K562 (cell line): ENCODE measurements around the gene FOXRED2. TPM values are rescaled to one million over a fixed set of nuclear protein-coding genes. Genes with fewer than 3 reads are reported as not detected.

ENCODE experiments used
- ARID2 ChIP-seq: fragments of 450-650 bp; IDR thresholded peaks from 2 replicates; pipeline ENCODE4 v1.6.1; 2017; ENCODE audit warnings: antibody characterized with exemption, mild to moderate bottlenecking
- BCOR ChIP-seq: fragments of 450-650 bp; IDR thresholded peaks from 2 replicates; pipeline ENCODE4 v1.6.1; 2016
- CBX1 ChIP-seq: sonication (generic); IDR thresholded peaks from 2 replicates; pipeline ENCODE4 v1.6.1; 2016; ENCODE audit warnings: antibody characterized with exemption, low read depth, mild to moderate bottlenecking
- CREB3L1 ChIP-seq: fragments of 450-650 bp; IDR thresholded peaks from 2 replicates; pipeline ENCODE4 v1.6.1; 2014; ENCODE audit warnings: low read depth, mild to moderate bottlenecking, moderate library complexity, borderline replicate concordance
- E2F8 ChIP-seq: fragments of 450-650 bp; IDR thresholded peaks from 2 replicates; pipeline ENCODE4 v1.7.1; 2018; ENCODE audit warnings: mild to moderate bottlenecking, low read depth; ENCODE audit not compliant: partially characterized antibody
- GTF2E2 ChIP-seq: fragments of 200-800 bp; sonication (Bioruptor generic); IDR thresholded peaks from 2 replicates; pipeline ENCODE4 v1.6.1; 2016; ENCODE audit warnings: missing genetic modification characterization, missing compliant biosample characterization
- L3MBTL2 ChIP-seq: fragments of 450-650 bp; IDR thresholded peaks from 2 replicates; pipeline ENCODE4 v1.6.1; 2016; ENCODE audit warnings: mild to moderate bottlenecking, moderate library complexity
- MLLT1 ChIP-seq, 2 experiments: fragments of 450-650 bp; IDR thresholded peaks; 2 replicates each; pipeline ENCODE4 v1.6.1; 2016
- POLR2B ChIP-seq: fragments of 450-650 bp; IDR thresholded peaks from 2 replicates; pipeline ENCODE4 v1.6.1; 2018; ENCODE audit warnings: low read depth; ENCODE audit not compliant: partially characterized antibody
- POLR2H ChIP-seq: IDR thresholded peaks from 2 replicates; pipeline ENCODE4 v1.6.1; 2016; ENCODE audit warnings: missing genetic modification characterization, low read depth, mild to moderate bottlenecking, control low read depth, missing compliant biosample characterization, moderate library complexity
- RBM22 ChIP-seq: fragments of 200-400 bp; formaldehyde crosslinking; IDR thresholded peaks from 2 replicates; pipeline ENCODE4 v1.6.1; 2018; ENCODE audit warnings: low read length, low read depth; ENCODE audit not compliant: poor library complexity, severe bottlenecking
- TBP ChIP-seq: optimal IDR thresholded peaks from 2 replicates; pipeline ENCODE3; 2011; ENCODE audit warnings: low read depth, low read length, improper control_type of control experiment
- TEAD1 ChIP-seq, 2 experiments: fragments of 450-650 bp in 1 of 2; sonication (generic) in 1 of 2; formaldehyde crosslinking; IDR thresholded peaks; 2 replicates each; pipeline versions ENCODE4 v1.4.0 to v1.8.0; 2020 to 2022; ENCODE audit warnings: mild to moderate bottlenecking in 2 of 2, missing genetic modification reagents in 1 of 2
- ZEB2 ChIP-seq: fragments of 450-650 bp; IDR thresholded peaks from 2 replicates; pipeline ENCODE4 v1.6.1; 2016
- ZNF239 ChIP-seq: fragments of 250-450 bp; sonication (Bioruptor Pico); IDR thresholded peaks from 2 replicates; pipeline ENCODE4 v1.4.0; 2020; ENCODE audit warnings: mild to moderate bottlenecking
- ZNF431 ChIP-seq: sonication (generic); formaldehyde crosslinking; IDR thresholded peaks from 2 replicates; pipeline ENCODE4 v1.8.0; 2022; ENCODE audit warnings: mild to moderate bottlenecking, missing genetic modification reagents
- polyA plus RNA-seq, 8 experiments: library from polyadenylated mRNA; depleted of rRNA in 4 of 8; stranded (reverse) in 5 of 8; unstranded in 3 of 8; fragments of >200 nt; fragmentation: Nextera tagmentation in 2 of 8; fragmentation: Illumina TruSeq in 1 of 8; extraction: Ambion mirVana in 2 of 8; extraction: Trizol in 1 of 8; gene quantifications; 2 replicates each; pipeline versions ENCODE4 v1.2.1 to v1.2.3, GENCODE V29; 2011 to 2014; ENCODE audit warnings: inconsistent platforms in 1 of 8, missing spikeins in 1 of 8
- total RNA-seq, 7 experiments: library from RNA; depleted of rRNA in 6 of 7; stranded (reverse); fragments of >200 nt in 6 of 7; fragmentation: Illumina TruSeq in 2 of 7; extraction: Trizol in 2 of 7; gene quantifications; 2 replicates each; pipeline versions ENCODE4 v1.2.1 to v1.2.3, GENCODE V29; 2011 to 2021; ENCODE audit warnings: low replicate concordance in 1 of 7
- TF ChIP-seq, protein P1 (sequence below): fragments of 450-650 bp; formaldehyde crosslinking; IDR thresholded peaks from 2 replicates; pipeline ENCODE4 v1.4.0; 2020; ENCODE audit warnings: mild to moderate bottlenecking, moderate library complexity

FOXRED2 gene
- total and polyA plus RNA-seq, 9 of the 15 experiments (the other 6 are each of a cell fraction or from before 2014, with no cell fraction given): 2.8 to 48.4 (median 7.8) TPM

DNA sequence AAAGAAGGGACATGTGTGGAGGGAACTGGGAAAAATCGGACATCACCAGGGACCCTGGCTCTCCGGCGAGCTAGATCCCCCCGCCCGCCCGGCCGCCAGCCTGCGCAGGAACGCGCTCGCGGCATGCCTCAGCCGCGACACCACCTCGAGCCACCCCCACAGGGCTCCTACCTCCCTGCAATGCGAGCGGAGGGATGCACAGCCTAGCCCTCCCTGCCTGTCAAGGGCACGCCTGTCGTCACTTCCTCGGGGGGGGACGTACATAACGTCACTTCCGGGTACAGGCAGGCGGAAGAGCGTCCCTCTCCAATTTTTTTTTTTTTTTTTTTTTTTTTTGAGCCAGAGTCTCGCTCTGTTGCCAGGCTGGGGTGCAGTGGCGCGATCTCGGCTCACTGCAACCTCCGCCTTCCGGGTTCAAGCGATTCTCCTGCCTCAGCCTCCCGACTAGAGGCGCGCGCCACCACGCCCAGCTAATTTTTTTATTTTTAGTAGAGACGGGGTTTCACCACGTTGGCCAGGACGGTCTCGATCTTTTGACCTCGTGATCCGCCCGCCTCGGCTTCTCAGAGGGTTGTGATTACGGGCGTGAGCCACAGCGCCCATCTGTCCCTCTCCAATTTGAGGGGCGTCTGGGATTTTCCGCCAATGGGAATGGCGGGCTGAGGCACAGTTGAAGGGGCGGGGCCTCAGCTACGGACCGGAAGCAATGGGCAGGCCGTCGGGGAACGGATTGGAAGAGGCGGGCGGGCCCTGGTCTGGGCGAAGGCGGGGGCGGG lies 25.3 kb downstream of the FOXRED2 start, which contains the start of gene TXN2 (continued):
- TF ChIP-seq ZNF431 (no peak), MLLT1 (IDR thresholded peaks at IDR 0.05) (peak in 1 of 2 experiments; percentile 55; a peak in 1 of 4 replicates), POLR2B (peak; percentile 79), E2F8 (peak; percentile 79), GTF2E2 (tag) (peak; percentile 76), TEAD1 (CRISPR knock-in tag; IDR thresholded peaks at IDR 0.05) (0 out of 4 replicates have a peak, but pooled peaks have one; percentile 21 to 28), POLR2H (peak; percentile 91), RBM22 (peak; percentile 96), TBP (peak; percentile 67), ZEB2 (peak; percentile 90; the same call in 1 of the 2 replicates), CBX1 (peak; percentile 61; the same call in 1 of the 2 replicates), L3MBTL2 (peak; percentile 21; the same call in 1 of the 2 replicates), CREB3L1 (peak; percentile 58; the same call in 1 of the 2 replicates), BCOR (0 out of 2 replicates have a peak, but pooled peaks have one; percentile 12), ZNF239 (no peak), ARID2 (no peak)
- TF ChIP-seq, protein P1, sequence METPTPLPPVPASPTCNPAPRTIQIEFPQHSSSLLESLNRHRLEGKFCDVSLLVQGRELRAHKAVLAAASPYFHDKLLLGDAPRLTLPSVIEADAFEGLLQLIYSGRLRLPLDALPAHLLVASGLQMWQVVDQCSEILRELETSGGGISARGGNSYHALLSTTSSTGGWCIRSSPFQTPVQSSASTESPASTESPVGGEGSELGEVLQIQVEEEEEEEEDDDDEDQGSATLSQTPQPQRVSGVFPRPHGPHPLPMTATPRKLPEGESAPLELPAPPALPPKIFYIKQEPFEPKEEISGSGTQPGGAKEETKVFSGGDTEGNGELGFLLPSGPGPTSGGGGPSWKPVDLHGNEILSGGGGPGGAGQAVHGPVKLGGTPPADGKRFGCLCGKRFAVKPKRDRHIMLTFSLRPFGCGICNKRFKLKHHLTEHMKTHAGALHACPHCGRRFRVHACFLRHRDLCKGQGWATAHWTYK (CRISPR knock-in tag): peak; percentile 53; the same call in 1 of the 2 replicates
